ENCODE data around the gene UBE2H.

GRCh38 chr7:129923709-129924108 is 29.1 kb downstream of the UBE2H start:
- TF ChIP-seq EZH2 (IDR thresholded peaks at IDR 0.05; ENCODE audit: low read length): no peak
- TF ChIP-seq CTCF (optimal IDR thresholded peaks at IDR 0.05 in 1 of 3, IDR thresholded peaks at IDR 0.05 in 1 of 3, conservative IDR thresholded peaks at IDR 0.05 in 1 of 3; ENCODE audit: extremely low read depth in 1 of 3, insufficient read depth in 2 of 3, low read length in 3 of 3): no peak
